GM06990 (cell line): Measurements from ENCODE around the gene FRAS1.

Source experiments
- DNase-seq: peaks from one replicate; pipeline ENCODE4 v3.0.0-alpha.2; 2011; ENCODE audit not compliant: insufficient read length; ENCODE audit errors: extremely low read depth
- H3K27me3 ChIP-seq: replicated peaks from 2 replicates; pipeline ENCODE4 v1.6.0; 2011; ENCODE audit warnings: low read length; ENCODE audit not compliant: control insufficient read depth, insufficient read depth
- H3K36me3 ChIP-seq: 2 replicates; pipeline ENCODE4 v1.5.1; 2011; ENCODE audit warnings: low read length; ENCODE audit not compliant: control insufficient read depth, insufficient read depth
- H3K4me3 ChIP-seq: replicated peaks from 2 replicates; pipeline ENCODE4 v1.5.1; 2011; ENCODE audit warnings: low read depth, mild to moderate bottlenecking, control low read depth, low read length
- TF ChIP-seq, protein P1 (sequence below): IDR thresholded peaks from 2 replicates; pipeline ENCODE4 v1.5.1; 2011; ENCODE audit warnings: low read length, control low read depth, mild to moderate bottlenecking, inconsistent platforms; ENCODE audit not compliant: insufficient read depth, poor library complexity, severe bottlenecking

Gene FRAS1

DNA sequence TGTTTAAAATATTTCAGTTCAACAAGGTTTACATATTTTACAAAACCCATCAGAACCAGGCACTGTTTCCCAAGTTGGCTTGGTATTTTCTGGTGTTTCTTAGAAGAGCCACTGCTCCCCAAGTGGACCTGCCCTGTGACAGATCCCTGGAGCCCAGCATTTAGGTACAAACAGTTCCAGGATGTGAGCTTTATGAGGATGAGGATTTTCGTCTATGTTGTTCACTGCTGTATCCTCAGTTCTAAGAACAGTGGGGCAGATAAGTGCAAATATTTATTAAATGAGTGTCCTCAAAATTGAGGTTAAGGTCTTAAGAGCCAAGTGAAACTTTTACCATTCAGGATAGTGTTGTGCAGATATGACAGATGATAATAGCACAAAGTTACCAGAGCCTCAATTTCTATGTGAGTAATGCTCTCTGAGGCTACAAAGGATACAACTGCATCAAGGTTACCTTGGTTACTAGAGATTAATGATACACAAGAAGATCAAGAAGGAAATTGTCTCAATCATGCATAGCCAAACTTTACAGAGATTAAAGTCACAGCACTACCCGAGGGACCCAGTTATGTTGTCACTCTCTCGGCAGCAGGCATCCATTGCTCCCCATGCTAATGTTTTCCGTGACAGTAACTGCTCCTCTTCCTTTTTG is 531.9 kb downstream of the FRAS1 start:
- H3K27me3 ChIP-seq, result no peaks in the 10 kb centered on the region
- no peak for DNase-seq
- no peaks in the 10 kb centered on the region for H3K36me3 ChIP-seq
- H3K4me3 ChIP-seq, result no peak overlapping the region
- TF ChIP-seq, protein P1, sequence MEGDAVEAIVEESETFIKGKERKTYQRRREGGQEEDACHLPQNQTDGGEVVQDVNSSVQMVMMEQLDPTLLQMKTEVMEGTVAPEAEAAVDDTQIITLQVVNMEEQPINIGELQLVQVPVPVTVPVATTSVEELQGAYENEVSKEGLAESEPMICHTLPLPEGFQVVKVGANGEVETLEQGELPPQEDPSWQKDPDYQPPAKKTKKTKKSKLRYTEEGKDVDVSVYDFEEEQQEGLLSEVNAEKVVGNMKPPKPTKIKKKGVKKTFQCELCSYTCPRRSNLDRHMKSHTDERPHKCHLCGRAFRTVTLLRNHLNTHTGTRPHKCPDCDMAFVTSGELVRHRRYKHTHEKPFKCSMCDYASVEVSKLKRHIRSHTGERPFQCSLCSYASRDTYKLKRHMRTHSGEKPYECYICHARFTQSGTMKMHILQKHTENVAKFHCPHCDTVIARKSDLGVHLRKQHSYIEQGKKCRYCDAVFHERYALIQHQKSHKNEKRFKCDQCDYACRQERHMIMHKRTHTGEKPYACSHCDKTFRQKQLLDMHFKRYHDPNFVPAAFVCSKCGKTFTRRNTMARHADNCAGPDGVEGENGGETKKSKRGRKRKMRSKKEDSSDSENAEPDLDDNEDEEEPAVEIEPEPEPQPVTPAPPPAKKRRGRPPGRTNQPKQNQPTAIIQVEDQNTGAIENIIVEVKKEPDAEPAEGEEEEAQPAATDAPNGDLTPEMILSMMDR, result no peak

DNA sequence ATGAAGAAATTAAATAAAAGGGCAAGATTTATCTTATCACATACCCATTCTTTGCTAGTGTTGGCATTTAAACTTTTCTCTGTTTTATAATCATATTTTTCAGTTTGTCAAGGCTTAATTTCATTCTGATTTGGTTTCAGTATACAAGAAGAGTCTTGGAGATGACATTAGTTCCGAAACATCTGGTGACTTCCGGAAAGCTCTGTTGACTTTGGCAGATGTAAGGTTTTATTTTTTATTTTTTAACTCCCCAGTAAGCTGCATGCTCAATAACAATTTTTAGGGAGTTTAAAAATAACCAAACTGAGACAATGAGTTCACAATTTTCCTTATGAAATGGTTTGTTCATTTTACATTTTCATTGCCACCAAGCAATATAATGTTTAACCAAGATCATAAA is 534.3 kb downstream of the FRAS1 start:
- Histone ChIP-seq H3K36me3 (no peaks in the 10 kb centered on the region), H3K27me3 (no peaks in the 10 kb centered on the region), H3K4me3 (no peak overlapping the region)
- TF ChIP-seq, protein P1, result no peak
- DNase-seq, result no peak

DNA sequence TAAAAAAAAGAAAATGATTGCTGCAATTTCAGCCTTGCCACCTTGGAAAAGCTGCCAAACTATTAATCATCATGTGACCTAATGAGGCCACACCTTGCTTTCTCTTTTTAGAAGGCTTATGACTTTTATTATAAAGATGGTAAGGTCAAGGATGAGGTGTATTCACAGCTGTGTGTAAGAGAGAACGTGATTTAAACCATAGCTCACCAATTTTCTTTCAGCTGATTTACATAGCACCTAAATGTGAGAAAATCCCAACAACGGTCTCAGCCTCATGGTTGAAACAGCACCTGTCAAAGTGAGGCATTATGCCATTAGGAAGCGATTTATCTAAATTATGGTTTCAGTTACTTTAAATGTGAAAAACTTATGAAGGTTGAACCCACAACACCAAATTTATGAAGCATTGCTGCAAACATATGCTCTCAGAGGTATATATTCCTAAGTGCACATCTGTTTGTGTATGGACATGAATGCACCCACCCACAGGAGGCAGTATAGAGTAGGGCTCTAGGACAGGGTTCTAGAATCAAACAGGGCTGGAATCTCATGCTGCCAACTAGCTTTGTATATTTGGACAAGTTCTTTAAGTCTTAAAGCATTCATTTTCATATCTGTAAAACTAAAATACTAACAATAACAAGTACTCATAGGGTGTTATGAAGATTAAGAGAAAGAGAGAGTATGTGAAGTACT is 535.1 kb downstream of the FRAS1 start:
- no peak overlapping the region for H3K4me3 ChIP-seq

More for the DNA sequence above, 535.1 kb downstream of the FRAS1 start:
- Histone ChIP-seq H3K36me3 (no peaks in the 10 kb centered on the region), H3K27me3 (no peaks in the 10 kb centered on the region)
- no peak for DNase-seq
- TF ChIP-seq, protein P1, result peak; percentile 55
